SK-N-SH treated with all-trans-retinoic acid at 6 μM for 48 hours (cell line): ENCODE measurements around the gene DTNBP1.

Source experiments
- ATAC-seq: fragments of 200-7000 bp; cut with Tn5 transposase; 3 replicates; pipeline ENCODE4 v1.9.1; 2020; ENCODE audit warnings: mild to moderate bottlenecking, moderate library complexity
- ARNTL ChIP-seq: fragments of 450-650 bp; formaldehyde crosslinking; IDR thresholded peaks from 2 replicates; pipeline ENCODE4 v1.5.0; 2020; ENCODE audit warnings: low read depth, mild to moderate bottlenecking, moderate library complexity, borderline replicate concordance
- BACH2 ChIP-seq: fragments of 250-450 bp; sonication (Bioruptor Pico); IDR thresholded peaks from 2 replicates; pipeline ENCODE4 v1.9.0; 2021; ENCODE audit warnings: mild to moderate bottlenecking, borderline replicate concordance
- CREB5 ChIP-seq: fragments of 250-450 bp; sonication (Bioruptor Pico); IDR thresholded peaks from 2 replicates; pipeline ENCODE4 v1.5.1; 2020; ENCODE audit warnings: low read depth, mild to moderate bottlenecking, moderate library complexity
- CSDC2 ChIP-seq: fragments of 250-450 bp; sonication (Bioruptor Pico); IDR thresholded peaks from 2 replicates; pipeline ENCODE4 v1.5.0; 2020; ENCODE audit warnings: mild to moderate bottlenecking, moderate library complexity
- CSRNP3 ChIP-seq: fragments of 250-450 bp; sonication (Bioruptor Pico); IDR thresholded peaks from 2 replicates; pipeline ENCODE4 v1.5.1; 2021; ENCODE audit warnings: mild to moderate bottlenecking, moderate library complexity
- ESRRG ChIP-seq: fragments of 250-450 bp; sonication (Bioruptor Pico); IDR thresholded peaks from 2 replicates; pipeline ENCODE4 v1.6.1; 2021; ENCODE audit warnings: mild to moderate bottlenecking
- GLIS3 ChIP-seq: fragments of 250-450 bp; sonication (Bioruptor Pico); IDR thresholded peaks from 2 replicates; pipeline ENCODE4 v1.5.0; 2020; ENCODE audit warnings: mild to moderate bottlenecking, moderate library complexity
- ISL1 ChIP-seq: fragments of 250-450 bp; sonication (Bioruptor Pico); IDR thresholded peaks from 2 replicates; pipeline ENCODE4 v2.1.2; 2022; ENCODE audit warnings: mild to moderate bottlenecking, moderate library complexity
- OSR1 ChIP-seq: fragments of 250-450 bp; sonication (Bioruptor Pico); IDR thresholded peaks from 2 replicates; pipeline ENCODE4 v1.8.0; 2022; ENCODE audit warnings: moderate library complexity, mild to moderate bottlenecking, inconsistent platforms
- PATZ1 ChIP-seq: fragments of 250-450 bp; sonication (Bioruptor Pico); IDR thresholded peaks from 2 replicates; pipeline ENCODE4 v1.8.0; 2020; ENCODE audit warnings: mild to moderate bottlenecking, moderate library complexity, borderline replicate concordance
- POU6F1 ChIP-seq: fragments of 250-450 bp; sonication (Bioruptor Pico); IDR thresholded peaks from 2 replicates; pipeline ENCODE4 v1.8.0; 2021; ENCODE audit warnings: low read depth, mild to moderate bottlenecking, moderate library complexity, borderline replicate concordance
- PPARA ChIP-seq: fragments of 250-450 bp; sonication (Bioruptor Pico); IDR thresholded peaks from 2 replicates; pipeline ENCODE4 v1.5.0; 2020; ENCODE audit warnings: mild to moderate bottlenecking, borderline replicate concordance
- RARB ChIP-seq: fragments of 250-450 bp; sonication (Bioruptor Pico); IDR thresholded peaks from 2 replicates; pipeline ENCODE4 v1.8.0; 2021; ENCODE audit warnings: mild to moderate bottlenecking, moderate library complexity
- SNAI2 ChIP-seq: fragments of 250-450 bp; sonication (Bioruptor Pico); IDR thresholded peaks from 2 replicates; pipeline ENCODE4 v1.5.0; 2020; ENCODE audit warnings: mild to moderate bottlenecking, moderate library complexity
- TCF4 ChIP-seq: fragments of 250-450 bp; sonication (Bioruptor Pico); IDR thresholded peaks from 2 replicates; pipeline ENCODE4 v1.8.0; 2021; ENCODE audit warnings: mild to moderate bottlenecking, moderate library complexity, borderline replicate concordance
- TSHZ2 ChIP-seq: fragments of 250-450 bp; sonication (Bioruptor Pico); IDR thresholded peaks from 2 replicates; pipeline ENCODE4 v1.5.0; 2020; ENCODE audit warnings: mild to moderate bottlenecking, moderate library complexity
- ZFP3 ChIP-seq: fragments of 250-450 bp; sonication (Bioruptor Pico); IDR thresholded peaks from 2 replicates; pipeline ENCODE4 v1.5.0; 2020; ENCODE audit warnings: mild to moderate bottlenecking, moderate library complexity
- ZFP30 ChIP-seq: fragments of 450-650 bp; formaldehyde crosslinking; IDR thresholded peaks from 2 replicates; pipeline ENCODE4 v1.5.0; 2022; ENCODE audit warnings: mild to moderate bottlenecking, moderate library complexity
- ZNF565 ChIP-seq: fragments of 450-650 bp; formaldehyde crosslinking; conservative IDR thresholded peaks from 2 replicates; pipeline ENCODE4 v1.5.0; 2020; ENCODE audit warnings: low read depth, mild to moderate bottlenecking, moderate library complexity
- ZNF70 ChIP-seq: fragments of 450-650 bp; formaldehyde crosslinking; IDR thresholded peaks from 2 replicates; pipeline ENCODE4 v1.5.0; 2020; ENCODE audit warnings: mild to moderate bottlenecking, moderate library complexity
- ZNF8 ChIP-seq: fragments of 450-650 bp; formaldehyde crosslinking; IDR thresholded peaks from 2 replicates; pipeline ENCODE4 v1.5.0; 2020; ENCODE audit warnings: mild to moderate bottlenecking, moderate library complexity

Gene DTNBP1

GRCh38 chr6:15673666-15674065 lies 10.8 kb upstream of the DTNBP1 start:
- no peak for ATAC-seq
- TF ChIP-seq ZNF70 (CRISPR knock-in tag) (no peak), BACH2 (no peak), OSR1 (no peak), GLIS3 (CRISPR knock-in tag) (no peak), ZNF8 (CRISPR knock-in tag) (no peak), TCF4 (CRISPR knock-in tag) (no peak), SNAI2 (CRISPR knock-in tag) (no peak), ARNTL (no peak), PPARA (CRISPR knock-in tag) (no peak), TSHZ2 (CRISPR knock-in tag) (no peak), ZFP30 (no peak)
- TF ChIP-seq, all 23 proteins: peak for 0

- ATAC-seq: no peak
- TF ChIP-seq GLIS3 (CRISPR knock-in tag): no peak
- no peak for TF ChIP-seq POU6F1 (CRISPR knock-in tag)
- no peak for TF ChIP-seq CREB5 (CRISPR knock-in tag)
These were observed 10.0 kb upstream of the DTNBP1 start for GRCh38 chr6:15672818-15673217.

GRCh38 chr6:15672291-15672690 lies 9.5 kb upstream of the DTNBP1 start:
- TF ChIP-seq RARB (CRISPR knock-in tag) (no peak), ZFP3 (no peak), ZNF565 (CRISPR knock-in tag) (no peak), PATZ1 (CRISPR knock-in tag) (no peak), CSDC2 (CRISPR knock-in tag) (no peak), ZFP30 (no peak)
- ATAC-seq: no peak

GRCh38 chr6:15668918-15669317 lies 6.1 kb upstream of the DTNBP1 start:
- ATAC-seq: no peak
- TF ChIP-seq TSHZ2 (CRISPR knock-in tag) (no peak), ZNF70 (CRISPR knock-in tag) (no peak), ZNF8 (CRISPR knock-in tag) (no peak), PPARA (CRISPR knock-in tag) (no peak), ESRRG (CRISPR knock-in tag) (no peak), CREB5 (CRISPR knock-in tag) (no peak), CSRNP3 (CRISPR knock-in tag) (no peak), TCF4 (CRISPR knock-in tag) (no peak), ISL1 (CRISPR knock-in tag) (no peak), BACH2 (no peak), POU6F1 (CRISPR knock-in tag) (no peak), SNAI2 (CRISPR knock-in tag) (no peak), GLIS3 (CRISPR knock-in tag) (no peak), OSR1 (no peak)
